T1000 (cell line): Measurements from ENCODE around the gene RAX.

Source experiments
- DNase-seq: peaks from one replicate; lab custom pipeline; 2025; ENCODE audit warnings: mixed read lengths; lab: John Stamatoyannopoulos, UW

The RAX gene

GRCh38 chr18:59246796-59247195 lies 26.5 kb downstream of the RAX start:
- DNase-seq, result no peak

GRCh38 chr18:59242906-59243305 lies 30.3 kb downstream of the RAX start:
- DNase-seq, result no peak

GRCh38 chr18:59239642-59240041 lies 33.6 kb downstream of the RAX start:
- DNase-seq, result no peak

GRCh38 chr18:59238385-59238784 lies 34.9 kb downstream of the RAX start:
- DNase-seq, result no peak

GRCh38 chr18:59233017-59233410 lies 40.2 kb downstream of the RAX start:
- DNase-seq, result no peak

GRCh38 chr18:59232309-59233016 lies 40.8 kb downstream of the RAX start:
- DNase-seq, result no peak

GRCh38 chr18:59231877-59232276 lies 41.4 kb downstream of the RAX start:
- no peak for DNase-seq

GRCh38 chr18:59231114-59231513 lies 42.1 kb downstream of the RAX start:
- DNase-seq, result no peak

- no peak for DNase-seq
These were observed 43.4 kb downstream of the RAX start for GRCh38 chr18:59229701-59230443.

- no peak for DNase-seq
These were observed 44.1 kb downstream of the RAX start for GRCh38 chr18:59229191-59229590.

- DNase-seq, result no peak
These were observed 44.9 kb downstream of the RAX start for GRCh38 chr18:59228351-59228750.

- no peak for DNase-seq
These were observed 50.9 kb downstream of the RAX start for GRCh38 chr18:59222341-59222740.

GRCh38 chr18:59220784-59221765 lies 52.2 kb downstream of the RAX start:
- no peak for DNase-seq

- no peak for DNase-seq
These were observed 53.0 kb downstream of the RAX start for GRCh38 chr18:59220164-59220783.

- DNase-seq, result no peak
These were observed 53.5 kb downstream of the RAX start, which contains the start of gene GRP for GRCh38 chr18:59219672-59220163. TSS of gene GRP (plus strand) at chr18:59220158. CDS start at chr18:59220266, 108 bp downstream.

- DNase-seq, result no peak
These were observed 55.2 kb downstream of the RAX start for GRCh38 chr18:59218018-59218417.
